ENCODE results near the gene PTPN14. TPM values are rescaled to one million over a fixed set of nuclear protein-coding genes. Genes with fewer than 3 reads are reported as not detected.
A peak's percentile ranks its signal among the peaks of the same experiment; 100 is the strongest.

PTPN14 gene
- total and polyA plus RNA-seq, 2 of the 4 experiments (the other 2 are of a cell fraction) = 21.5 to 31.7 TPM

- no peaks in the 10 kb centered on the region for H3K36me3 ChIP-seq (ENCODE audit: control insufficient read depth, insufficient read depth, low read length)
- no peak overlapping the region for H2AK9ac ChIP-seq (replicated peaks; ENCODE audit: low read depth, low read length, poor library complexity)
- H3K4ac ChIP-seq (ENCODE audit: low read depth, low read length) = peak overlapping the region; percentile 60; the same call in 1 of the 2 replicates
- dilution Hi-C loops (cut with HindIII; ENCODE audit: low sequenced_read_pairs, unreplicated experiment) = no loop called here
- H3K9me1 ChIP-seq (ENCODE audit: insufficient read depth, low read length) = peaks cover 7% of the 10 kb centered on the region
- H3K18ac ChIP-seq (ENCODE audit: low read depth, low read length) = no peak overlapping the region
- no TSS peak for BruUV-seq (replicated peaks)
- no peak overlapping the region for H2AK5ac ChIP-seq (ENCODE audit: low read depth, low read length)
- peaks cover 10% of the 10 kb centered on the region for H3K4me1 ChIP-seq (ENCODE audit: control insufficient read depth, insufficient read depth, low read length)
- no peaks in the 10 kb centered on the region for H3K9me3 ChIP-seq (ENCODE audit: control insufficient read depth, insufficient read depth, low read length)
- POLR2A ChIA-PET (ENCODE audit: unreplicated experiment) = interaction anchor here (0.6 kb wide), 1 partner anchor 384 kb away, joined by 3 read pairs; no protein-coding TSS in a partner anchor
- peaks cover 0 to 11% of the 10 kb centered on the region in 2 experiments; a peak in 2 of 4 replicates for H3K79me1 ChIP-seq (ENCODE audit: low read depth in 1 of 2, low read length in 2 of 2)
- no peak overlapping the region for H2BK120ac ChIP-seq (ENCODE audit: low read depth, low read length)
- no peaks in the 10 kb centered on the region for H4K20me1 ChIP-seq (ENCODE audit: insufficient read depth, low read length)
- H3K56ac ChIP-seq (ENCODE audit: extremely low read depth, insufficient read depth, low read length) = no peak overlapping the region
- no peak overlapping the region for H4K8ac ChIP-seq (ENCODE audit: low read depth in 2 of 2, low read length in 2 of 2)
- H3K27me3 ChIP-seq (ENCODE audit: control insufficient read depth, insufficient read depth, low read length) = no peaks in the 10 kb centered on the region
- H3K9ac ChIP-seq (ENCODE audit: low read depth, low read length) = no peak overlapping the region
- in situ Hi-C loops (cut with MboI; ENCODE audit: low sequenced_read_pairs) = no loop called here
- H3K4me3 ChIP-seq (ENCODE audit: insufficient read depth, low read depth, low read length) = no peak overlapping the region
- peak overlapping the region; percentile 47; the same call in 1 of the 2 replicates for H2BK20ac ChIP-seq (ENCODE audit: low read depth, low read length)
- H2BK5ac ChIP-seq (ENCODE audit: low read depth, low read length, poor library complexity, severe bottlenecking) = no peak overlapping the region
- H4K91ac ChIP-seq (ENCODE audit: insufficient read depth, low read depth, low read length) = no peak overlapping the region
- DNase-seq = no peak
- intact Hi-C loops (cut with micrococcal nuclease) = no loop called here
- ATAC-seq (ENCODE audit: low read depth) = no peak
- H2AFZ ChIP-seq (replicated peaks; ENCODE audit: low read length, poor library complexity) = no peak overlapping the region
- H3K27ac ChIP-seq (ENCODE audit: insufficient read depth, low read length) = no peak overlapping the region
- no peak overlapping the region for H3K4me2 ChIP-seq (ENCODE audit: low read depth, low read length)
- CTCF ChIA-PET = interaction anchor here (0.9 kb wide), 1 partner anchor 16 kb away, joined by 3 read pairs; no protein-coding TSS in a partner anchor
- H2BK15ac ChIP-seq (ENCODE audit: low read depth, low read length) = peak overlapping the region; percentile 48; the same call in 1 of the 3 replicates
- TF ChIP-seq NFE2L2 (IDR thresholded peaks at IDR 0.05; ENCODE audit: low read depth, low read length) (no peak), RFX5 (IDR thresholded peaks at IDR 0.05; ENCODE audit: low read depth, low read length) (no peak), MAFK (IDR thresholded peaks at IDR 0.05; ENCODE audit: low read depth, low read length) (no peak), ELK1 (IDR thresholded peaks at IDR 0.05; ENCODE audit: borderline replicate concordance, low read depth, low read length) (no peak), MXI1 (IDR thresholded peaks at IDR 0.05; ENCODE audit: borderline replicate concordance, low read depth, low read length) (no peak), CTCF (conservative IDR thresholded peaks at IDR 0.05; ENCODE audit: low read depth, low read length) (no peak)
- no peak overlapping the region for H4K5ac ChIP-seq (ENCODE audit: low read depth, low read length)
- WGBS, 2 experiments (ENCODE audit: extremely low coverage in 2 of 2, insufficient read length in 1 of 2) = no CpG with 5 or more reads among the region's 1 CpG
- H3K23ac ChIP-seq (ENCODE audit: low read depth, low read length) = no peak overlapping the region
- no peak overlapping the region for H3K14ac ChIP-seq (replicated peaks; ENCODE audit: low read depth, low read length)
These were observed 13.9 kb upstream of the PTPN14 start for GRCh38 chr1:214565310-214565709.

Data from IMR-90 (cell line).